ENCODE data around the gene ADAMTS19.

- TF ChIP-seq CTCF (IDR thresholded peaks at IDR 0.05): no peak
- no peak for TF ChIP-seq POLR2A (IDR thresholded peaks at IDR 0.05)
Measured at GRCh38 chr5:129441096-129441495, 19.0 kb upstream of the ADAMTS19 start.
